IPS DF 4.7 (cell line): ENCODE data around the gene SMARCA4.
"Not testable (repeated sequence)": the region's sequence is repeated elsewhere in the genome, so short reads cannot be mapped to it uniquely, and the experiment has no call there.

ENCODE experiments used
- DNase-seq: peaks from one replicate; pipeline ENCODE4 v3.0.0-alpha.2; 2013; ENCODE audit warnings: low spot score; ENCODE audit errors: extremely low read depth

SMARCA4 gene

GRCh38 chr19:10928563-10929401, 32.0 kb upstream of the SMARCA4 start, which contains the start of the genes TIMM29 and YIPF2:
Gene TIMM29, plus strand, starts transcription at chr19:10928811. Its CDS starts 12 bp downstream, at chr19:10928823.
Gene YIPF2, minus strand, starts transcription at chr19:10928639. Its CDS starts 229 bp downstream, at chr19:10928410.
- peak; percentile 91 for DNase-seq

DNA sequence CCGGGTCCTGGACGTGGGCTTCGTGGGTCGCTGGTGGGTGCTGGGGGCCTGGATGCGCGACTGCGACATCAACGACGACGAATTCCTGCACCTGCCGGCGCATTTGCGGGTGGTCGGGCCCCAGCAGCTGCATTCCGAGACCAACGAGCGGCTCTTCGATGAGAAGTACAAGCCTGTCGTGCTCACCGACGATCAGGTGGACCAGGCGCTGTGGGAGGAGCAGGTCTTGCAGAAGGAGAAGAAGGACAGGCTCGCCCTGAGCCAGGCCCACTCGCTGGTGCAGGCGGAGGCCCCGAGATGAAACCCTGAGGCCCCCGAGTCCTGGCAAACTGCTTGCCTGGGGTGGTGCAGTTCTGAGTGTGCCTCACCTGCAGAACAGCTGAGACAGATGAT, 31.4 kb upstream of the SMARCA4 start:
- no peak for DNase-seq

DNA sequence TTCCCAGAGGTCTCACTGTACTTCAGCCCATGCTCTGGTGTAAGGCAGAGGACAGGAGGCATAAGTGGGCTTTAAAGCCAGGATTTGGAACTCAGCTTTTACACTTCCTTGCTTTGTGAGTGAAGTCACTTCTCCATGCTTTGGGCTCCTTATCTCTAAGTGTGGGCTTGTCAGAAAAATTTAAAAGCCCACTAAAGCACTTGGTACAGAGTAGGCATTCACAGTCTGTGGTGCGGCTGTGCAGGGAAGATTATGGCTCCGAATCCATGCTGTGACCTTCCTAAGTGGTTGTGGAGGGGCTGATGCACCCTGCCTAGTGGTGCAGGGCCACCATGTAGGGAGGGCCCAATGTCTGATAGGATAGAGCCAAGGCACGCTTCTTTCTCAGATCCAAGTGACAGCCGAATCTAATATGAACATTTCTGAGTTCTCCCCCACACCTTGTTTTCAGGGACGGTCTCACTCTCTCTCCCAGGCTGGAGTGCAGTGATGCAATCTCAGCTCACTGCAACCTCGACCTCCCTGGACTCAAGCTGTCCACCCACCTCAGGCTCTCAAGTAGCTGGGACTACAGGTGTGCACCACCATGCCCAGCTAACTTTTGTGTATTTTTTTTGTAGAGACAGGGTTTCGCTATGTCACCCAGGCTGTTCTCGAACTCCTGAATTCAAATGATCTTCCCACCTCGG, 25.3 kb upstream of the SMARCA4 start:
- no peak for DNase-seq

GRCh38 chr19:10936661-10937084, 24.2 kb upstream of the SMARCA4 start:
- peak; percentile 75 for DNase-seq

- not testable (repeated sequence) for DNase-seq
These were observed 19.2 kb upstream of the SMARCA4 start for GRCh38 chr19:10941649-10942048.

DNA sequence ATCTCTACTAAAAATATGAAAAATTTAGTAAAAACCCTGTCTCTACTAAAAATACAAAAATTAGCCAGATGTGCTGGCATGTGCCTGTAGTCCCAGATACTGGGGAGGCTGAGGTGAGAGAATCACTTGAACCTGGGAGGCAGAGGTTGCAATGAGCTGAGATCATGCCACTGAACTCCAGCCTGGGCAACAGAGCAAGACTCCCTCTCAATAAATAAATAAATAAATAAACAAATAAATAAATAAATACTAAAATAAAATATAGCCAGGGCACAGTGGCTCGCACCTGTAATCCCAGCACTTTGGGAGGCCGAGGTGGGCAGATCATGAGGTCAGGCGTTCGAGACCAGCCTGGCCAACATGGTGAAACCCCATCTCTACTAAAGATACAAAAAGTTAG, 17.4 kb upstream of the SMARCA4 start:
- not testable (repeated sequence) for DNase-seq

DNA sequence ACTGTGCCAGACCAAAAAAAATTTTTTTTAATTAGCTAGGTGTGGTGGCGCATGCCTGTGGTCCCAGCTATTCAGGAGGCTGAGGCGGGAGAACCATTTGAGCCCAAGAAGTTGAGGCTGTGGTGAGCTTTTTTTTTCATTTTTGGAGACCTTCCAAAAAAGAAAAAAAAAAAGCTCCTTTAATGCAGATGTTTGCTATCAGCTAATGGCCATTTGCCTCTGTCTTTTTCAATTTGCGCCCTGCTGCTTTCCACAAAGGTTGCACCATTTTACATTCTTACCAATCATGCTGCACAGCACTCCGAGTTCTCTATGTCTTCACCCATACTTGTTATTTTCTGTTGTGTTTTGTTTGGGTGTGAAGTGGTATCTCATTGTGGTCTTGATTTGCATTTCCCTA, 15.6 kb upstream of the SMARCA4 start:
- no peak for DNase-seq

DNA sequence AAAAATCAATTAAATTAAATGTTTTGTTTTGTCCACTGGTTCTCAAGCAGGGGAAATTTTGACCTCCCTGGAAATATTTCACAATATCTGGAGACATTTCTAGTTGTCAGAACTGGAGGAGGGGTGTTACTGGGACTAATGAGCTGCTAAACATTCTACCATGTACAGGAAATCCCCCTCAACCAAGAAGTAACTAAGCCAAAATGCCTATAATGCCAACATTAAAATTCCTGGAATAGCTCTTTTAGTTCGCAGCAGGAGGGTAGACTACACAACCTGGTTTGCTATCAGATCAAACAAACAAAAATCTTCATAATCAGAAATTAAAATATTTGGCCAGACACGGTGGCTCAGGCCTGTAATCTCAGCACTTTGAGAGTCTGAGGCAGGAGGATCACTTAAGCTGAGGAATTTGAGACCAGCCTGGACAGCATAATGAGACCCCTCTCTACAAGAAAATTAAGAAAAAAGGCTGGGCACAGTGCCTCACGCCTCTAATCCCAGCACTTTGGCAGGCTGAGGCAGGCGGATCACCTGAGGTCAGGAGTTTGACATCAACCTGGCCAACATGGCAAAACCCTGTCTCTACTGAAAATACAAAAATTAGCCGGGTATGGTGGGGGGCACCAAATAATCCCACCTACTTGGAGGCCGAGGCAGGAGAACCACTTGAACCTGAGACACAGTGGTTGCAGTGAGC, 13.7 kb upstream of the SMARCA4 start:
- DNase-seq = no peak

DNA sequence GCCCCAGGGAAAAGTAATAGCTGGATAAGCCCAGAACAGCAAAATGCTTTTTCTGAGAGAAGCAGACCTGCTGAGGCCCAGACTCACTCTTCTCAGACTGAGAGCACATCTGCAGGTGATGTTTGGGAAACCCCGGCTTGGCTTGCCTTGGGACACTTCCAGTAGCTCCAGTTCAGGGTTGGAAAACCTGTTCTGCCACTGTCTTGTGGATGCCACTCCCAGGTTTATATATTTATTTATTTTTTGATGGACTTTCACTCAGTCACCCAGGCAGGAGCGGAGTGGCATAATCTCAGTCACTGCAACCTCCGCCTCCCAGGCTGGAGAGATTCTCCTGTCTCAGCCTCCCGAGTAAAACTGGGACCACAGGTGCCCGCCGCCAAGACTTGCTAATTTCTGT, 8.0 kb upstream of the SMARCA4 start:
- DNase-seq = no peak

GRCh38 chr19:10959277-10959968, 1.4 kb upstream of the SMARCA4 start:
- not testable (repeated sequence) for DNase-seq

GRCh38 chr19:10961073-10961860, 437 bp downstream of the SMARCA4 start:
- DNase-seq = no peak

DNA sequence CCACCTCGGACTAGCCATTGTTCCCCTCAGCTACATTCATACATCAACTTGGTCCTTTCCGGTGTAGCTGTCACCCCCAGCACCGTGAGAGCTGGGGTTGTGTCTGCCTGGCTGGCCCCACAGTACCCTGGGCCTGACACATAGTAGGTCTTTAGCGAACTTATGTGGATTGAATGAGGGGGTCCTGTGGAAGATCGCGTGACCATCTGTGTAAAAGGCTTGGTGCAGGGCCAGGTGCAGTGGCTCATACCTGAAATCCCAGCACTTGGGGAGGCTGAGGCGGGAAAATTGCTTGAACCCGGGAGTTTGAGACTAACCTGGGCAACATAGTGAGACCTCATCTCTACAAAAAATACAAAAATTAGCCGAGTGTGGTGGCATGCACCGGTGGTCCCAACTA, 2.0 kb downstream of the SMARCA4 start:
- no peak for DNase-seq

- DNase-seq = no peak
These were observed 3.0 kb downstream of the SMARCA4 start for GRCh38 chr19:10963865-10964264.

GRCh38 chr19:10964903-10965302, 4.1 kb downstream of the SMARCA4 start:
- no peak for DNase-seq

DNA sequence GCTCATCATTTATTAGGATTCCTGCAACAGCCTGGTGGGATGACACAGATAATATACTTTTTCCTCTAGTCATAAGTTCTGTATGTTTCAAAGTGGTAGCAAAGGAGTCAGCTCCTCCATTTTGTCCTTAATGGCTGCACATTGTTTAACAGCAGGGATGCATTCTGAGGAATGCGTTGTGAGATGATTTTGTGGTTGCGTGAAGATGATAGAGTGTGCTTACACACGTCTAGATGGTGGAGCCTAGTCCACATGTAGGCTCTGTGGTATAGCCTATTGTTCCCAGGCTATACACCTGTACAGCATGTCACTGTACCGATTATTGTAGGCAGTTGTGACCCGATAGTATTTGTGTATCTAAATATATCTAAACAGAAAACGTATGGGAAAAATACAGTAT, 4.6 kb downstream of the SMARCA4 start:
- no peak for DNase-seq

GRCh38 chr19:10966809-10967208, 6.0 kb downstream of the SMARCA4 start:
- no peak for DNase-seq

DNA sequence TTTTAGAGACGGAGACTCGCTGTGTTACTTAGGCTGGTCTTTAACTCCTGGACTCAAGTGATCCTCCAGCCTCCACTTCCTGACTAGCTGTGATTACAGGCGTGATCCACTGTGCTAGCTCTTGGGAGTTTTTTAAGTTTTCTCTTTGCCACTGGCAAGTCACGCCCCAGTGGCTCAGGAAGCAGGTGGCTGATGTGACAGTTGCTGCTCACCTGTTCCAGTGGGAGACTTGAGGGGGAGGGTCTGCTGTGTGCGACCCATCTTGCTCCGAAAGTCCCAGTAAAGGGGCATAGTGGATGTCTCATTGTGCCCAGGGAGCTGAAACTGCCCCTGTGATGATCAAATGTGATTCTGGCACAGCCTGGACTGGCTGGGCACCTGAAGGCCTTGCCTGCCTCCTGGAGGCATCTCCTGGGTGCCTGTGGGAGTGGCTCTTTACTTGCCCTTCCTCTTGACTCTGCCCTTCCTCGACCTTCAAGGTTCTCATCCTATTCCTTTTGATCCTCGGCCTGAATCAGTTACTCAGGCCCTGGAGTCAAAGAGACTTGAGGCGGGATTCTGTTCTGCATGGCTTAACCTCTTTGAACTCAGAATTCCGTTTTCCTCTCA, 7.8 kb downstream of the SMARCA4 start:
- DNase-seq = no peak

- no peak for DNase-seq
These were observed 10.4 kb downstream of the SMARCA4 start for GRCh38 chr19:10971107-10971726.

GRCh38 chr19:10975374-10976130, 14.7 kb downstream of the SMARCA4 start:
- no peak for DNase-seq
